OCI-LY3 (cell line): ENCODE results near the gene CCDC12.

ENCODE experiments used
- H2AFZ ChIP-seq: fragments of 200-600, 300-600 bp; shearing (Covaris generic); 2 replicates; pipeline ENCODE4 v1.6.0; 2014; ENCODE audit warnings: antibody characterized with exemption, low read depth, low read length
- H3K27ac ChIP-seq: fragments of 200-600, 300-600 bp; sonication (generic); 2 replicates; pipeline ENCODE4 v1.5.1; 2014; ENCODE audit warnings: mild to moderate bottlenecking, low read length, moderate library complexity, mixed read lengths
- H3K27me3 ChIP-seq: fragments of 200-600, 300-600 bp; sonication (generic); 2 replicates; pipeline ENCODE4 v1.6.1; 2014; ENCODE audit warnings: low read depth, low read length, mixed read lengths
- H3K36me3 ChIP-seq: fragments of 200-600, 300-600 bp; sonication (generic); replicated peaks from 2 replicates; pipeline ENCODE3; 2014; ENCODE audit warnings: low read depth, low read length, mixed read lengths
- H3K4me1 ChIP-seq: fragments of 300-600, 200-600 bp; sonication (generic); 2 replicates; pipeline ENCODE4 v1.6.1; 2014; ENCODE audit warnings: low read length, mixed read lengths
- H3K4me2 ChIP-seq: fragments of 200-600, 300-600 bp; sonication (generic); 2 replicates; pipeline ENCODE4 v1.6.1; 2014; ENCODE audit warnings: low read length, mixed read lengths
- H3K4me3 ChIP-seq: fragments of 300-600, 200-600 bp; sonication (generic); 2 replicates; pipeline ENCODE4 v1.5.1; 2014; ENCODE audit warnings: antibody characterized with exemption, mild to moderate bottlenecking, low read length, moderate library complexity
- H3K79me2 ChIP-seq: fragments of 300-600, 200-600 bp; shearing (Covaris generic); 2 replicates; pipeline ENCODE4 v1.6.1; 2014; ENCODE audit warnings: mild to moderate bottlenecking, low read length, mixed read lengths
- H3K9ac ChIP-seq: fragments of 300-600, 200-600 bp; shearing (Covaris generic); 2 replicates; pipeline ENCODE4 v1.6.0; 2014; ENCODE audit warnings: mild to moderate bottlenecking, low read length, moderate library complexity
- H3K9me3 ChIP-seq: fragments of 200-600, 300-600 bp; shearing (Covaris generic); 2 replicates; pipeline ENCODE4 v1.6.1; 2014; ENCODE audit warnings: low read length, mixed read lengths; ENCODE audit not compliant: insufficient read depth
- H4K20me1 ChIP-seq: fragments of 200-600, 300-600 bp; sonication (generic); 2 replicates; pipeline ENCODE4 v1.6.1; 2016; ENCODE audit warnings: low read length, mixed read lengths; ENCODE audit not compliant: insufficient read depth
- CTCF ChIP-seq: fragments of 200-600, 300-600 bp; sonication (generic); IDR thresholded peaks from 2 replicates; pipeline ENCODE4 v1.5.1; 2014; ENCODE audit warnings: antibody characterized with exemption, low read length, low read depth
- EZH2phosphoT487 ChIP-seq: fragments of 200-600 bp; shearing (Covaris generic); IDR thresholded peaks from 2 replicates; pipeline ENCODE4 v1.6.1; 2018; ENCODE audit warnings: antibody characterized with exemption, mixed run types, low read depth

Gene CCDC12

GRCh38 chr3:46876313-46877300, 99.9 kb downstream of the CCDC12 start:
- Histone ChIP-seq H3K4me2 (no peak overlapping the region), H3K79me2 (no peaks in the 10 kb centered on the region), H2AFZ (no peak overlapping the region; the same call in 1 of the 2 replicates), H4K20me1 (no peaks in the 10 kb centered on the region), H3K9ac (no peak overlapping the region), H3K27me3 (peaks cover 14% of the 10 kb centered on the region), H3K4me1 (no peaks in the 10 kb centered on the region), H3K9me3 (no peaks in the 10 kb centered on the region), H3K36me3 (no peaks in the 10 kb centered on the region), H3K27ac (no peak overlapping the region), H3K4me3 (no peak overlapping the region)
- TF ChIP-seq CTCF (no peak), EZH2phosphoT487 (no peak)

- Histone ChIP-seq H2AFZ (no peak overlapping the region), H3K4me2 (no peak overlapping the region), H3K27me3 (peaks cover 25% of the 10 kb centered on the region), H3K27ac (no peak overlapping the region), H3K4me3 (no peak overlapping the region), H3K4me1 (no peaks in the 10 kb centered on the region), H3K9me3 (no peaks in the 10 kb centered on the region), H3K79me2 (no peaks in the 10 kb centered on the region), H4K20me1 (no peaks in the 10 kb centered on the region), H3K9ac (no peak overlapping the region), H3K36me3 (no peaks in the 10 kb centered on the region)
- TF ChIP-seq EZH2phosphoT487 (no peak), CTCF (no peak)
Measured at GRCh38 chr3:46875560-46875959, 101.0 kb downstream of the CCDC12 start.

GRCh38 chr3:46874430-46874829, 102.1 kb downstream of the CCDC12 start:
- no peaks in the 10 kb centered on the region for H3K9me3 ChIP-seq
- no peak overlapping the region for H3K4me2 ChIP-seq
- no peak overlapping the region for H3K9ac ChIP-seq
- no peaks in the 10 kb centered on the region for H3K4me1 ChIP-seq
- H2AFZ ChIP-seq: no peak overlapping the region
- TF ChIP-seq CTCF (no peak), EZH2phosphoT487 (no peak)
- H4K20me1 ChIP-seq: no peaks in the 10 kb centered on the region
- H3K27me3 ChIP-seq: peaks cover 36% of the 10 kb centered on the region
- H3K27ac ChIP-seq: no peak overlapping the region
- no peaks in the 10 kb centered on the region for H3K36me3 ChIP-seq
- H3K79me2 ChIP-seq: no peaks in the 10 kb centered on the region
- no peak overlapping the region for H3K4me3 ChIP-seq

- H3K27ac ChIP-seq: no peak overlapping the region
- H3K4me3 ChIP-seq: no peak overlapping the region
- peaks cover 41% of the 10 kb centered on the region for H3K27me3 ChIP-seq
- H3K4me1 ChIP-seq: no peaks in the 10 kb centered on the region
- no peak for TF ChIP-seq CTCF
- no peak for TF ChIP-seq EZH2phosphoT487
- H2AFZ ChIP-seq: no peak overlapping the region
- no peak overlapping the region for H3K9ac ChIP-seq
- H3K4me2 ChIP-seq: no peak overlapping the region
- no peaks in the 10 kb centered on the region for H4K20me1 ChIP-seq
- no peaks in the 10 kb centered on the region for H3K36me3 ChIP-seq
- H3K79me2 ChIP-seq: no peaks in the 10 kb centered on the region
- H3K9me3 ChIP-seq: no peaks in the 10 kb centered on the region
Measured at GRCh38 chr3:46873521-46873920, 103.0 kb downstream of the CCDC12 start.
